Measurements from ENCODE around the gene DSC3.

The DSC3 gene

GRCh38 chr18:30997223-30997622 is 45.3 kb downstream of the DSC3 start:
- no peak overlapping the region for H2BK120ac ChIP-seq (ENCODE audit: low read depth, low read length)
- no peak overlapping the region for H3K4ac ChIP-seq (ENCODE audit: low read depth, low read length)
- H2BK15ac ChIP-seq (replicated peaks; ENCODE audit: low read depth) = no peak overlapping the region
- H3K4me3 ChIP-seq (ENCODE audit: low read length) = no peak overlapping the region
- H3K18ac ChIP-seq (ENCODE audit: low read length) = no peak overlapping the region
- H3K4me1 ChIP-seq (ENCODE audit: control insufficient read depth, low read depth, low read length) = no peaks in the 10 kb centered on the region
- no peaks in the 10 kb centered on the region for H3K79me2 ChIP-seq (ENCODE audit: control insufficient read depth, insufficient read depth, low read length)
- no peak overlapping the region for H3K23ac ChIP-seq (ENCODE audit: low read length)
- no peaks in the 10 kb centered on the region for H3K79me1 ChIP-seq (ENCODE audit: low read length)
- H2BK5ac ChIP-seq (ENCODE audit: low read length) = no peak overlapping the region
- H3K36me3 ChIP-seq (ENCODE audit: control insufficient read depth, insufficient read depth, low read length) = no peaks in the 10 kb centered on the region
- peak; percentile 18 for DNase-seq
- no peak overlapping the region for H3K56ac ChIP-seq (ENCODE audit: low read length)
- no peak overlapping the region for H4K8ac ChIP-seq (ENCODE audit: low read depth, low read length)
- no peak overlapping the region for H3K9ac ChIP-seq (ENCODE audit: low read length)
- no CpG with 5 or more reads among the region's 2 CpGs for WGBS (ENCODE audit: extremely low coverage, insufficient coverage, low lambda C conversion rate)
- H4K5ac ChIP-seq (ENCODE audit: low read length) = no peak overlapping the region
- H3K4me2 ChIP-seq (ENCODE audit: low read length) = no peak overlapping the region
- H2AK5ac ChIP-seq (ENCODE audit: low read length) = no peak overlapping the region
- H3K27ac ChIP-seq (ENCODE audit: low read depth, low read length) = no peak overlapping the region
- no peaks in the 10 kb centered on the region for H3K27me3 ChIP-seq (ENCODE audit: insufficient read depth, low read length, poor library complexity)

GRCh38 chr18:30992231-30992630 is 50.3 kb downstream of the DSC3 start:
- DNase-seq = no peak
- H2BK120ac ChIP-seq (ENCODE audit: low read depth, low read length) = no peak overlapping the region
- H2BK15ac ChIP-seq (replicated peaks; ENCODE audit: low read depth) = no peak overlapping the region

GRCh38 chr18:30991397-30991796 is 51.1 kb downstream of the DSC3 start:
- Histone ChIP-seq H3K79me2 (ENCODE audit: control insufficient read depth, insufficient read depth, low read length) (no peaks in the 10 kb centered on the region), H3K27me3 (ENCODE audit: insufficient read depth, low read length, poor library complexity) (no peaks in the 10 kb centered on the region), H2AK5ac (ENCODE audit: low read length) (no peak overlapping the region), H3K56ac (ENCODE audit: low read length) (no peak overlapping the region), H3K79me1 (ENCODE audit: low read length) (no peaks in the 10 kb centered on the region), H3K36me3 (ENCODE audit: control insufficient read depth, insufficient read depth, low read length) (no peaks in the 10 kb centered on the region), H3K4ac (ENCODE audit: low read depth, low read length) (no peak overlapping the region), H2BK120ac (ENCODE audit: low read depth, low read length) (no peak overlapping the region), H3K27ac (ENCODE audit: low read depth, low read length) (no peak overlapping the region), H3K4me3 (ENCODE audit: low read length) (no peak overlapping the region), H2BK15ac (replicated peaks; ENCODE audit: low read depth) (no peak overlapping the region), H3K23ac (ENCODE audit: low read length) (no peak overlapping the region), H3K18ac (ENCODE audit: low read length) (no peak overlapping the region), H4K5ac (ENCODE audit: low read length) (no peak overlapping the region), H2BK5ac (ENCODE audit: low read length) (no peak overlapping the region), H3K9ac (ENCODE audit: low read length) (no peak overlapping the region), H4K8ac (ENCODE audit: low read depth, low read length) (no peak overlapping the region), H3K4me1 (ENCODE audit: control insufficient read depth, low read depth, low read length) (no peaks in the 10 kb centered on the region), H3K4me2 (ENCODE audit: low read length) (no peak overlapping the region)
- no peak for DNase-seq
- no CpG with 5 or more reads among the region's 5 CpGs for WGBS (ENCODE audit: extremely low coverage, insufficient coverage, low lambda C conversion rate)

More at GRCh38 chr18:30992231-30992630, 50.3 kb downstream of the DSC3 start:
- H3K4ac ChIP-seq (ENCODE audit: low read depth, low read length) = no peak overlapping the region
- no peaks in the 10 kb centered on the region for H3K4me1 ChIP-seq (ENCODE audit: control insufficient read depth, low read depth, low read length)
- no peak overlapping the region for H4K5ac ChIP-seq (ENCODE audit: low read length)
- H3K9ac ChIP-seq (ENCODE audit: low read length) = no peak overlapping the region
- H3K27ac ChIP-seq (ENCODE audit: low read depth, low read length) = no peak overlapping the region
- no peak overlapping the region for H4K8ac ChIP-seq (ENCODE audit: low read depth, low read length)
- no peaks in the 10 kb centered on the region for H3K79me1 ChIP-seq (ENCODE audit: low read length)
- WGBS (ENCODE audit: extremely low coverage, insufficient coverage, low lambda C conversion rate) = no CpG with 5 or more reads among the region's 2 CpGs
- no peak overlapping the region for H3K4me3 ChIP-seq (ENCODE audit: low read length)
- H3K18ac ChIP-seq (ENCODE audit: low read length) = no peak overlapping the region
- H3K23ac ChIP-seq (ENCODE audit: low read length) = no peak overlapping the region
- no peaks in the 10 kb centered on the region for H3K79me2 ChIP-seq (ENCODE audit: control insufficient read depth, insufficient read depth, low read length)
- no peaks in the 10 kb centered on the region for H3K36me3 ChIP-seq (ENCODE audit: control insufficient read depth, insufficient read depth, low read length)
- H2AK5ac ChIP-seq (ENCODE audit: low read length) = no peak overlapping the region
- no peak overlapping the region for H2BK5ac ChIP-seq (ENCODE audit: low read length)
- H3K4me2 ChIP-seq (ENCODE audit: low read length) = no peak overlapping the region
- H3K56ac ChIP-seq (ENCODE audit: low read length) = no peak overlapping the region
- H3K27me3 ChIP-seq (ENCODE audit: insufficient read depth, low read length, poor library complexity) = no peaks in the 10 kb centered on the region

GRCh38 chr18:30989141-30989540 is 53.4 kb downstream of the DSC3 start:
- Histone ChIP-seq H3K36me3 (ENCODE audit: control insufficient read depth, insufficient read depth, low read length) (no peaks in the 10 kb centered on the region), H3K27ac (ENCODE audit: low read depth, low read length) (no peak overlapping the region), H3K9ac (ENCODE audit: low read length) (no peak overlapping the region), H3K4me1 (ENCODE audit: control insufficient read depth, low read depth, low read length) (no peaks in the 10 kb centered on the region), H3K27me3 (ENCODE audit: insufficient read depth, low read length, poor library complexity) (no peaks in the 10 kb centered on the region), H2BK15ac (replicated peaks; ENCODE audit: low read depth) (no peak overlapping the region), H3K79me2 (ENCODE audit: control insufficient read depth, insufficient read depth, low read length) (no peaks in the 10 kb centered on the region), H4K8ac (ENCODE audit: low read depth, low read length) (no peak overlapping the region), H3K4ac (ENCODE audit: low read depth, low read length) (no peak overlapping the region), H4K5ac (ENCODE audit: low read length) (no peak overlapping the region), H2BK5ac (ENCODE audit: low read length) (no peak overlapping the region), H3K56ac (ENCODE audit: low read length) (no peak overlapping the region), H3K79me1 (ENCODE audit: low read length) (no peaks in the 10 kb centered on the region), H2AK5ac (ENCODE audit: low read length) (no peak overlapping the region), H3K23ac (ENCODE audit: low read length) (no peak overlapping the region), H3K4me2 (ENCODE audit: low read length) (no peak overlapping the region), H3K18ac (ENCODE audit: low read length) (no peak overlapping the region), H2BK120ac (ENCODE audit: low read depth, low read length) (no peak overlapping the region), H3K4me3 (ENCODE audit: low read length) (no peak overlapping the region)
- WGBS (ENCODE audit: extremely low coverage, insufficient coverage, low lambda C conversion rate) = no CpG with 5 or more reads among the region's 1 CpG
- DNase-seq = no peak

- no peak overlapping the region for H3K4me3 ChIP-seq (ENCODE audit: low read length)
- H3K4me1 ChIP-seq (ENCODE audit: control insufficient read depth, low read depth, low read length) = no peaks in the 10 kb centered on the region
- no peak overlapping the region for H3K4ac ChIP-seq (ENCODE audit: low read depth, low read length)
- no peak overlapping the region for H3K4me2 ChIP-seq (ENCODE audit: low read length)
- no peak for DNase-seq
- no peak overlapping the region for H3K27ac ChIP-seq (ENCODE audit: low read depth, low read length)
- H2BK15ac ChIP-seq (replicated peaks; ENCODE audit: low read depth) = no peak overlapping the region
- H3K56ac ChIP-seq (ENCODE audit: low read length) = no peak overlapping the region
- H2BK5ac ChIP-seq (ENCODE audit: low read length) = no peak overlapping the region
- H3K9ac ChIP-seq (ENCODE audit: low read length) = no peak overlapping the region
- H4K8ac ChIP-seq (ENCODE audit: low read depth, low read length) = no peak overlapping the region
- no peaks in the 10 kb centered on the region for H3K79me2 ChIP-seq (ENCODE audit: control insufficient read depth, insufficient read depth, low read length)
- H3K36me3 ChIP-seq (ENCODE audit: control insufficient read depth, insufficient read depth, low read length) = no peaks in the 10 kb centered on the region
- H2AK5ac ChIP-seq (ENCODE audit: low read length) = no peak overlapping the region
- no peak overlapping the region for H3K18ac ChIP-seq (ENCODE audit: low read length)
- H3K79me1 ChIP-seq (ENCODE audit: low read length) = no peaks in the 10 kb centered on the region
- no peak overlapping the region for H4K5ac ChIP-seq (ENCODE audit: low read length)
- no peak overlapping the region for H3K23ac ChIP-seq (ENCODE audit: low read length)
- H2BK120ac ChIP-seq (ENCODE audit: low read depth, low read length) = no peak overlapping the region
- H3K27me3 ChIP-seq (ENCODE audit: insufficient read depth, low read length, poor library complexity) = no peaks in the 10 kb centered on the region
- no CpG with 5 or more reads among the region's 4 CpGs for WGBS (ENCODE audit: extremely low coverage, insufficient coverage, low lambda C conversion rate)
Measured at GRCh38 chr18:30988440-30988839, 54.1 kb downstream of the DSC3 start.

GRCh38 chr18:30987467-30988241 is 54.9 kb downstream of the DSC3 start:
- no peak overlapping the region for H3K4me3 ChIP-seq (ENCODE audit: low read length)
- no peak overlapping the region for H4K5ac ChIP-seq (ENCODE audit: low read length)
- H2AK5ac ChIP-seq (ENCODE audit: low read length) = no peak overlapping the region
- H2BK15ac ChIP-seq (replicated peaks; ENCODE audit: low read depth) = no peak overlapping the region
- no peaks in the 10 kb centered on the region for H3K4me1 ChIP-seq (ENCODE audit: control insufficient read depth, low read depth, low read length)
- H2BK120ac ChIP-seq (ENCODE audit: low read depth, low read length) = no peak overlapping the region
- no peak overlapping the region for H3K9ac ChIP-seq (ENCODE audit: low read length)
- H2BK5ac ChIP-seq (ENCODE audit: low read length) = no peak overlapping the region
- no peak for DNase-seq
- no peaks in the 10 kb centered on the region for H3K79me2 ChIP-seq (ENCODE audit: control insufficient read depth, insufficient read depth, low read length)
- no peak overlapping the region for H3K4me2 ChIP-seq (ENCODE audit: low read length)
- H3K36me3 ChIP-seq (ENCODE audit: control insufficient read depth, insufficient read depth, low read length) = no peaks in the 10 kb centered on the region
- H3K18ac ChIP-seq (ENCODE audit: low read length) = no peak overlapping the region
- H3K56ac ChIP-seq (ENCODE audit: low read length) = no peak overlapping the region
- no peaks in the 10 kb centered on the region for H3K79me1 ChIP-seq (ENCODE audit: low read length)
- H3K4ac ChIP-seq (ENCODE audit: low read depth, low read length) = no peak overlapping the region
- H3K27ac ChIP-seq (ENCODE audit: low read depth, low read length) = no peak overlapping the region
- H4K8ac ChIP-seq (ENCODE audit: low read depth, low read length) = no peak overlapping the region
- no CpG with 5 or more reads among the region's 4 CpGs for WGBS (ENCODE audit: extremely low coverage, insufficient coverage, low lambda C conversion rate)
- H3K23ac ChIP-seq (ENCODE audit: low read length) = no peak overlapping the region
- no peaks in the 10 kb centered on the region for H3K27me3 ChIP-seq (ENCODE audit: insufficient read depth, low read length, poor library complexity)
